ENCODE measurements around the gene ACTRT2.

ACTRT2 gene

GRCh38 chr1:3029481-3029961, 8.3 kb downstream of the ACTRT2 start:
- no peaks in the 10 kb centered on the region for H3K9me3 ChIP-seq (replicated peaks; ENCODE audit: insufficient read depth, low read length)
- H3K9ac ChIP-seq (ENCODE audit: low read length): no peak overlapping the region
- no peak for DNase-seq
- no peak overlapping the region for H2AFZ ChIP-seq (ENCODE audit: low read length)
- TF ChIP-seq EZH2phosphoT487 (IDR thresholded peaks at IDR 0.05; ENCODE audit: low read length) (no peak), EZH2 (optimal IDR thresholded peaks at IDR 0.05; ENCODE audit: low read depth, low read length) (no peak)
- TF ChIP-seq, protein P1, sequence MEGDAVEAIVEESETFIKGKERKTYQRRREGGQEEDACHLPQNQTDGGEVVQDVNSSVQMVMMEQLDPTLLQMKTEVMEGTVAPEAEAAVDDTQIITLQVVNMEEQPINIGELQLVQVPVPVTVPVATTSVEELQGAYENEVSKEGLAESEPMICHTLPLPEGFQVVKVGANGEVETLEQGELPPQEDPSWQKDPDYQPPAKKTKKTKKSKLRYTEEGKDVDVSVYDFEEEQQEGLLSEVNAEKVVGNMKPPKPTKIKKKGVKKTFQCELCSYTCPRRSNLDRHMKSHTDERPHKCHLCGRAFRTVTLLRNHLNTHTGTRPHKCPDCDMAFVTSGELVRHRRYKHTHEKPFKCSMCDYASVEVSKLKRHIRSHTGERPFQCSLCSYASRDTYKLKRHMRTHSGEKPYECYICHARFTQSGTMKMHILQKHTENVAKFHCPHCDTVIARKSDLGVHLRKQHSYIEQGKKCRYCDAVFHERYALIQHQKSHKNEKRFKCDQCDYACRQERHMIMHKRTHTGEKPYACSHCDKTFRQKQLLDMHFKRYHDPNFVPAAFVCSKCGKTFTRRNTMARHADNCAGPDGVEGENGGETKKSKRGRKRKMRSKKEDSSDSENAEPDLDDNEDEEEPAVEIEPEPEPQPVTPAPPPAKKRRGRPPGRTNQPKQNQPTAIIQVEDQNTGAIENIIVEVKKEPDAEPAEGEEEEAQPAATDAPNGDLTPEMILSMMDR (IDR thresholded peaks at IDR 0.05; ENCODE audit: low read length): no peak
- H3K27me3 ChIP-seq (replicated peaks; ENCODE audit: insufficient read depth, low read length): peaks cover 75% of the 10 kb centered on the region
- no peak overlapping the region for H3K4me2 ChIP-seq (ENCODE audit: low read depth, low read length)
- no peak overlapping the region for H3K4me3 ChIP-seq (ENCODE audit: low read length)
- no peaks in the 10 kb centered on the region for H3K9me2 ChIP-seq (replicated peaks; ENCODE audit: insufficient read depth, low read length)
- H4K20me1 ChIP-seq (ENCODE audit: insufficient read depth, low read length): no peaks in the 10 kb centered on the region
- H3F3A ChIP-seq (ENCODE audit: insufficient read depth, low read length): no peaks in the 10 kb centered on the region
- H3K4me1 ChIP-seq (ENCODE audit: low read length): no peaks in the 10 kb centered on the region
- no peak overlapping the region for H3K27ac ChIP-seq (ENCODE audit: low read length)
- H3K79me2 ChIP-seq (ENCODE audit: low read length): no peaks in the 10 kb centered on the region
- no peaks in the 10 kb centered on the region for H3K36me3 ChIP-seq (replicated peaks; ENCODE audit: insufficient read depth, low read length)

DNA sequence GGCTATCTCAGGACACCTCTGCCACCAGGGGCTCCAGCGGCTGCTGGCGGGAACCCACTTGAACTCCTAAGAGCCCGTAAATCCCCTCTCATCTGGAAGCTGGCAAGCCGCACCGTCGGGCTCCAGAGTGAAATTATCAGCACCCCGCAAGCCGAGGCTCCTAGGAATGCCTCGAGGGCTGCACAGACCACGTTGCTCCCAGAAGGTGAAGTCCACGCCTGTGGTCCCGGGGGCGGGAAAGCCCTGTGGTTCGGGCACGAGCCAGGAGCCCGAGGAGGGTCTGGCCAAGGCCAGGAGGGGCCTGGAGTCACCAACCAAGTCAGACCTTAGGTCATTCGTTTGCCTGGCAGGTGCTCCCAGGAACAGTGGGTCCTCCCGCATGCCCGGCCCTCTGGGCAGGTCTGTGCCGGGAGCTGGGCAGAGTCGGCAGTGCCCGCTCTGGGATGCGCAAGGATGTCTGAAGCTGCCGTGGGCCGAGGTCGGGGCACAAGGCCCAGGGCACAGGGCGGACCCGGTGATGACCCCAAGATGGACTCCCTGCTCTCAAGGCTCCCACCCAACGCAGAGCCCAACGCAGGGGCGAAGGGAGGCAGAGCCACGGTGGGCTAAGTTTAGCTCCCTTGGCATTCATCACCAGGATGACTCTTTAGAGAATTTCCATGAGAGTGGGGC, 8.9 kb downstream of the ACTRT2 start:
- no peaks in the 10 kb centered on the region for H3K9me3 ChIP-seq (replicated peaks; ENCODE audit: insufficient read depth, low read length)
- no peak overlapping the region for H3K9ac ChIP-seq (ENCODE audit: low read length)

GRCh38 chr1:3030663-3031381, 9.6 kb downstream of the ACTRT2 start:
- DNase-seq: no peak
- Histone ChIP-seq H3K36me3 (replicated peaks; ENCODE audit: insufficient read depth, low read length) (no peaks in the 10 kb centered on the region), H3F3A (ENCODE audit: insufficient read depth, low read length) (no peaks in the 10 kb centered on the region), H3K27ac (ENCODE audit: low read length) (no peak overlapping the region), H2AFZ (ENCODE audit: low read length) (no peak overlapping the region), H3K4me2 (ENCODE audit: low read depth, low read length) (no peak overlapping the region), H3K4me1 (ENCODE audit: low read length) (no peaks in the 10 kb centered on the region), H3K9me3 (replicated peaks; ENCODE audit: insufficient read depth, low read length) (no peaks in the 10 kb centered on the region), H3K4me3 (ENCODE audit: low read length) (no peak overlapping the region), H4K20me1 (ENCODE audit: insufficient read depth, low read length) (no peaks in the 10 kb centered on the region), H3K27me3 (replicated peaks; ENCODE audit: insufficient read depth, low read length) (peaks cover 86% of the 10 kb centered on the region), H3K9me2 (replicated peaks; ENCODE audit: insufficient read depth, low read length) (no peaks in the 10 kb centered on the region), H3K79me2 (ENCODE audit: low read length) (no peaks in the 10 kb centered on the region), H3K9ac (ENCODE audit: low read length) (no peak overlapping the region)
- no peak for TF ChIP-seq EZH2phosphoT487 (IDR thresholded peaks at IDR 0.05; ENCODE audit: low read length)
- no peak for TF ChIP-seq EZH2 (optimal IDR thresholded peaks at IDR 0.05; ENCODE audit: low read depth, low read length)
- TF ChIP-seq, protein P1 (IDR thresholded peaks at IDR 0.05; ENCODE audit: low read length): no peak

More for the DNA sequence above, 8.9 kb downstream of the ACTRT2 start:
- Histone ChIP-seq H3K36me3 (replicated peaks; ENCODE audit: insufficient read depth, low read length) (no peaks in the 10 kb centered on the region), H3F3A (ENCODE audit: insufficient read depth, low read length) (no peaks in the 10 kb centered on the region), H3K4me1 (ENCODE audit: low read length) (no peaks in the 10 kb centered on the region), H3K27me3 (replicated peaks; ENCODE audit: insufficient read depth, low read length) (peaks cover 79% of the 10 kb centered on the region), H3K9me2 (replicated peaks; ENCODE audit: insufficient read depth, low read length) (no peaks in the 10 kb centered on the region), H3K4me3 (ENCODE audit: low read length) (no peak overlapping the region), H4K20me1 (ENCODE audit: insufficient read depth, low read length) (no peaks in the 10 kb centered on the region), H2AFZ (ENCODE audit: low read length) (no peak overlapping the region), H3K4me2 (ENCODE audit: low read depth, low read length) (no peak overlapping the region), H3K79me2 (ENCODE audit: low read length) (no peaks in the 10 kb centered on the region), H3K27ac (ENCODE audit: low read length) (no peak overlapping the region)
- no peak for DNase-seq
- TF ChIP-seq, protein P1 (IDR thresholded peaks at IDR 0.05; ENCODE audit: low read length): no peak
- TF ChIP-seq EZH2 (optimal IDR thresholded peaks at IDR 0.05; ENCODE audit: low read depth, low read length) (no peak), EZH2phosphoT487 (IDR thresholded peaks at IDR 0.05; ENCODE audit: low read length) (no peak)
